HL-60 (cell line): ENCODE results near the gene CEP128.

Experiments
- DNase-seq, 2 experiments: peaks; one replicate each; pipeline ENCODE4 v3.0.0-alpha.2; 2010 to 2020; ENCODE audit warnings: low read depth in 1 of 2, low spot score in 1 of 2
- H3K27ac ChIP-seq: fragments of 250-450 bp; sonication (Bioruptor Pico); replicated peaks from 2 replicates; pipeline ENCODE4 v1.5.1; 2020; ENCODE audit warnings: mild to moderate bottlenecking, moderate library complexity
- H3K27me3 ChIP-seq: fragments of 250-450 bp; sonication (Bioruptor Pico); 2 replicates; pipeline ENCODE4 v1.5.1; 2021; ENCODE audit warnings: mild to moderate bottlenecking, moderate library complexity; ENCODE audit not compliant: insufficient read depth, poor library complexity, severe bottlenecking
- H3K4me3 ChIP-seq: replicated peaks from 2 replicates; pipeline ENCODE4 v1.5.1; 2011; ENCODE audit warnings: mild to moderate bottlenecking, control low read depth, low read length; ENCODE audit not compliant: insufficient read depth
- GABPA ChIP-seq: IDR thresholded peaks from 2 replicates; pipeline ENCODE4 v1.6.1; 2012; ENCODE audit warnings: low read depth
- POLR2AphosphoS5 ChIP-seq: IDR thresholded peaks from 2 replicates; pipeline ENCODE4 v1.6.1; 2012; ENCODE audit warnings: low read depth
- REST ChIP-seq: IDR thresholded peaks from 2 replicates; pipeline ENCODE4 v1.6.1; 2012; ENCODE audit warnings: low read depth; ENCODE audit not compliant: insufficient replicate concordance
- SPI1 ChIP-seq: IDR thresholded peaks from 2 replicates; pipeline ENCODE4 v1.6.1; 2012; ENCODE audit warnings: low read depth, mild to moderate bottlenecking, borderline replicate concordance
- TF ChIP-seq, protein P1 (sequence below): IDR thresholded peaks from one replicate; pipeline ENCODE4 v1.5.1; 2011; ENCODE audit warnings: low read length, control low read depth, inconsistent platforms; ENCODE audit not compliant: insufficient read depth

Gene CEP128

DNA sequence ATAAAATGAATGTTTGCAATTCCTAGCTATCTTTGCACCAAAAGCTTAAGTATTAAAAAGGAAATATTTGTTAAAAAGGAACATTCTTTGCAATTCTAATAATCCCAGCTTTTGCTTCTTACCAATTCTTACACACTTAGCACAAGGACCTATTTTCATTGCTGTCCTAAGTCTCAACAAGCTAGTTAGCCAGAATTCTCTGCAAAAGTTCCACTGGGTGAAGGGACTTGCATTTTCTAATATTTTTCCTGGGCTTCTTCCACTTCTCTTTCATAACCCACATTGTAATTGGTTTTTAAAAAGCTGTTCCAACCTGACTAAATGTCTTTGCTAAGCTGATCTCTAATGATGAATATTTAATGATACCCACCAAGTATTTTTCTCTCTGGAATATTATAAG is 422.5 kb downstream of the CEP128 start:
- Histone ChIP-seq H3K4me3 (no peak overlapping the region), H3K27me3 (no peaks in the 10 kb centered on the region), H3K27ac (no peak overlapping the region)
- TF ChIP-seq, protein P1, sequence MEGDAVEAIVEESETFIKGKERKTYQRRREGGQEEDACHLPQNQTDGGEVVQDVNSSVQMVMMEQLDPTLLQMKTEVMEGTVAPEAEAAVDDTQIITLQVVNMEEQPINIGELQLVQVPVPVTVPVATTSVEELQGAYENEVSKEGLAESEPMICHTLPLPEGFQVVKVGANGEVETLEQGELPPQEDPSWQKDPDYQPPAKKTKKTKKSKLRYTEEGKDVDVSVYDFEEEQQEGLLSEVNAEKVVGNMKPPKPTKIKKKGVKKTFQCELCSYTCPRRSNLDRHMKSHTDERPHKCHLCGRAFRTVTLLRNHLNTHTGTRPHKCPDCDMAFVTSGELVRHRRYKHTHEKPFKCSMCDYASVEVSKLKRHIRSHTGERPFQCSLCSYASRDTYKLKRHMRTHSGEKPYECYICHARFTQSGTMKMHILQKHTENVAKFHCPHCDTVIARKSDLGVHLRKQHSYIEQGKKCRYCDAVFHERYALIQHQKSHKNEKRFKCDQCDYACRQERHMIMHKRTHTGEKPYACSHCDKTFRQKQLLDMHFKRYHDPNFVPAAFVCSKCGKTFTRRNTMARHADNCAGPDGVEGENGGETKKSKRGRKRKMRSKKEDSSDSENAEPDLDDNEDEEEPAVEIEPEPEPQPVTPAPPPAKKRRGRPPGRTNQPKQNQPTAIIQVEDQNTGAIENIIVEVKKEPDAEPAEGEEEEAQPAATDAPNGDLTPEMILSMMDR: no peak
- no peak for TF ChIP-seq GABPA
- DNase-seq: no peak

DNA sequence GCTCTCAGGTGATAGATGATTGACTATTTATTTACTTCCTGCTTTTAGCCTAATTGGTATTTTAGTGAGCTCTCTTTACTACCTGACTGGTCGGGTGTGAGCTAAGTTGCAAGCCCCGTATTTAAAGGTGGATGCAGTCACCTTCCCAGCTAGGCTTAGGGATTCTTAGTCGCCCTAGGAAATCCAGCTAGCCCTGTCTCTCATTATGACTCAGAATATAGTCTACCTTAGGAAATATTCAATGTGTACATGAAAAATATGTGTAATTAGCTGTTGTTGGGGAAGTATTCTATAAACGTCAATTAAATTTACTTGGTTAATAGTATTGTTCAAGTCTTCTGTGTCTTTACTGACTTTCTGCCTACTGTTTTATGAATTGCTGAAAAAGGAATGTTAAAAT is 423.4 kb downstream of the CEP128 start:
- no peak overlapping the region for H3K27ac ChIP-seq
- no peaks in the 10 kb centered on the region for H3K27me3 ChIP-seq
- TF ChIP-seq POLR2AphosphoS5 (no peak), REST (no peak), SPI1 (no peak), GABPA (no peak)
- TF ChIP-seq, protein P1: no peak
- H3K4me3 ChIP-seq: no peak overlapping the region
- no peak for DNase-seq

- Histone ChIP-seq H3K27ac (no peak overlapping the region), H3K27me3 (no peaks in the 10 kb centered on the region), H3K4me3 (no peak overlapping the region)
- no peak for TF ChIP-seq REST
- TF ChIP-seq, protein P1: no peak
- TF ChIP-seq POLR2AphosphoS5: no peak
- no peak for TF ChIP-seq GABPA
- TF ChIP-seq SPI1: no peak
- DNase-seq: no peak
These were observed 434.2 kb downstream of the CEP128 start for GRCh38 chr14:80507292-80507869.

DNA sequence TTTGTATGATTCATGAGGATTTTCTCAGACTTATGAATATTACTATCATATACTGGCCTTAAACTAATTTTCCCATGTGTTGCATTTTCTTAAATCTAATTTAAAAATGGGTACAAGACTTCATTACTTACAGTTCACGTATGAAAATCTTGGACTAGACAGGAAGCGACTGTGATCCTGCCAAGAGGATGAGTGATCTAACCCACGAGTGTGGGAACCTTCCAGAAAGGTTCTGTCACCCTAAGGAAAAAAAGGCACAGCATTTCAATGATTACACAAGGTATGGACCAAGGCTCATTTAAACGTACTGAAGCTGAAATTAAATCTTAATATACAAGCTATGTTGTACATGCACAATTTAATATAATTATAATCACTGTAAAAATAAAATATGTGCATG is 436.8 kb downstream of the CEP128 start:
- Histone ChIP-seq H3K27ac (no peak overlapping the region), H3K27me3 (no peaks in the 10 kb centered on the region), H3K4me3 (no peak overlapping the region)
- TF ChIP-seq REST (no peak), POLR2AphosphoS5 (no peak)
- DNase-seq: no peak
